Measurements from ENCODE around the gene MPZL2.

MPZL2 gene

GRCh38 chr11:118223992-118224391 lies 40.1 kb downstream of the MPZL2 start:
- TF ChIP-seq CTCF (IDR thresholded peaks at IDR 0.05), result no peak
- no peak overlapping the region for H3K4me3 ChIP-seq (ENCODE audit: low read depth, low read length)
- no peak overlapping the region for H3K9ac ChIP-seq

GRCh38 chr11:118223570-118223969 lies 40.5 kb downstream of the MPZL2 start:
- no peaks in the 10 kb centered on the region for H3K9me3 ChIP-seq (ENCODE audit: control insufficient read depth, low read length)
- no peaks in the 10 kb centered on the region for H3K79me2 ChIP-seq
- no peaks in the 10 kb centered on the region for H3K27me3 ChIP-seq (ENCODE audit: control insufficient read depth, insufficient read depth, low read length)
- H3K4me1 ChIP-seq, result no peaks in the 10 kb centered on the region
- no peak overlapping the region for H3K4me3 ChIP-seq (ENCODE audit: low read depth, low read length)
- H3K36me3 ChIP-seq (ENCODE audit: control insufficient read depth, insufficient read depth, low read length), result no peaks in the 10 kb centered on the region
- H3K9ac ChIP-seq, result no peak overlapping the region
- TF ChIP-seq CTCF (IDR thresholded peaks at IDR 0.05), result no peak
- no peak overlapping the region for H3K27ac ChIP-seq
- H2AFZ ChIP-seq, result no peak overlapping the region
- H3K4me2 ChIP-seq (ENCODE audit: low read length), result no peak overlapping the region

More at GRCh38 chr11:118223992-118224391, 40.1 kb downstream of the MPZL2 start:
- Histone ChIP-seq H3K9me3 (ENCODE audit: control insufficient read depth, low read length) (no peaks in the 10 kb centered on the region), H3K4me1 (no peaks in the 10 kb centered on the region), H2AFZ (no peak overlapping the region), H3K27ac (no peak overlapping the region), H3K79me2 (no peaks in the 10 kb centered on the region), H3K27me3 (ENCODE audit: control insufficient read depth, insufficient read depth, low read length) (no peaks in the 10 kb centered on the region), H3K4me2 (ENCODE audit: low read length) (no peak overlapping the region), H3K36me3 (ENCODE audit: control insufficient read depth, insufficient read depth, low read length) (no peaks in the 10 kb centered on the region)

- no peak overlapping the region for H3K9ac ChIP-seq
- no peak overlapping the region for H3K4me3 ChIP-seq (ENCODE audit: low read depth, low read length)
- H3K27me3 ChIP-seq (ENCODE audit: control insufficient read depth, insufficient read depth, low read length), result no peaks in the 10 kb centered on the region
- H3K9me3 ChIP-seq (ENCODE audit: control insufficient read depth, low read length), result no peaks in the 10 kb centered on the region
- no peak overlapping the region for H2AFZ ChIP-seq
- no peak overlapping the region for H3K27ac ChIP-seq
- H3K36me3 ChIP-seq (ENCODE audit: control insufficient read depth, insufficient read depth, low read length), result no peaks in the 10 kb centered on the region
- no peak for TF ChIP-seq CTCF (IDR thresholded peaks at IDR 0.05)
- no peaks in the 10 kb centered on the region for H3K79me2 ChIP-seq
- no peak overlapping the region for H3K4me2 ChIP-seq (ENCODE audit: low read length)
- H3K4me1 ChIP-seq, result no peaks in the 10 kb centered on the region
These were observed 41.7 kb downstream of the MPZL2 start for GRCh38 chr11:118222437-118222836.

- Histone ChIP-seq H3K79me2 (no peaks in the 10 kb centered on the region), H3K4me3 (ENCODE audit: low read depth, low read length) (no peak overlapping the region), H2AFZ (no peak overlapping the region), H3K9ac (no peak overlapping the region), H3K36me3 (ENCODE audit: control insufficient read depth, insufficient read depth, low read length) (no peaks in the 10 kb centered on the region), H3K27ac (no peak overlapping the region), H3K9me3 (ENCODE audit: control insufficient read depth, low read length) (no peaks in the 10 kb centered on the region), H3K4me2 (ENCODE audit: low read length) (no peak overlapping the region), H3K4me1 (no peaks in the 10 kb centered on the region), H3K27me3 (ENCODE audit: control insufficient read depth, insufficient read depth, low read length) (no peaks in the 10 kb centered on the region)
- no peak for TF ChIP-seq CTCF (IDR thresholded peaks at IDR 0.05)
These were observed 42.7 kb downstream of the MPZL2 start for GRCh38 chr11:118221419-118221818.

GRCh38 chr11:118219732-118220131 lies 44.4 kb downstream of the MPZL2 start:
- no peaks in the 10 kb centered on the region for H3K36me3 ChIP-seq (ENCODE audit: control insufficient read depth, insufficient read depth, low read length)
- H3K9me3 ChIP-seq (ENCODE audit: control insufficient read depth, low read length), result no peaks in the 10 kb centered on the region
- no peaks in the 10 kb centered on the region for H3K27me3 ChIP-seq (ENCODE audit: control insufficient read depth, insufficient read depth, low read length)
- no peak overlapping the region for H3K4me3 ChIP-seq (ENCODE audit: low read depth, low read length)
- H3K4me1 ChIP-seq, result no peaks in the 10 kb centered on the region
- H3K79me2 ChIP-seq, result no peaks in the 10 kb centered on the region
- no peak overlapping the region for H2AFZ ChIP-seq
- H3K27ac ChIP-seq, result no peak overlapping the region
- no peak overlapping the region for H3K4me2 ChIP-seq (ENCODE audit: low read length)
- H3K9ac ChIP-seq, result no peak overlapping the region
- TF ChIP-seq CTCF (IDR thresholded peaks at IDR 0.05), result no peak

Measured in parathyroid adenoma (tissue), 2 donors.